SK-N-SH (cell line): ENCODE measurements around the gene RPL18. TPM values are rescaled to one million over a fixed set of nuclear protein-coding genes. Genes with fewer than 3 reads are reported as not detected.

Experiments
- CTCF ChIA-PET: fragments of 300-600, 350-600 bp; formaldehyde crosslinking; extraction: SDS; loops from one replicate; lab custom pipeline; 2021; lab: Yijun Ruan, JAX
- POLR2A ChIA-PET: fragments of 350-600 bp; sonication (Branson Sonifier 250); formaldehyde crosslinking; extraction: SDS; loops from one replicate; lab custom pipeline; 2020; ENCODE audit warnings: antibody characterized with exemption, inconsistent platforms; lab: Yijun Ruan, JAX
- DNase-seq: peaks from one replicate; pipeline ENCODE4 v3.0.0; 2012
- H2AFZ ChIP-seq: fragments of 200-600 bp; sonication (generic); 2 replicates; pipeline ENCODE4 v1.8.1; 2016; ENCODE audit warnings: antibody characterized with exemption, mild to moderate bottlenecking, low read depth
- H3F3A ChIP-seq: fragments of 200-600 bp; sonication (generic); replicated peaks from 2 replicates; pipeline ENCODE3; 2016; ENCODE audit warnings: antibody characterized with exemption, mild to moderate bottlenecking; ENCODE audit not compliant: insufficient read depth
- H3K27ac ChIP-seq, 2 experiments: fragments of 200-500 bp in 1 of 2; fragments of 200-600 bp in 1 of 2; sonication (Bioruptor generic) in 1 of 2; sonication (generic), shearing (Covaris generic) in 1 of 2; 2 replicates each; pipeline versions ENCODE4 v1.5.1 to v1.6.1; 2014 to 2016; ENCODE audit warnings: low read depth in 2 of 2, inconsistent platforms in 1 of 2, low read length in 1 of 2, mild to moderate bottlenecking in 1 of 2, mixed read lengths in 1 of 2
- H3K27me3 ChIP-seq: fragments of 200-600 bp; sonication (generic), shearing (Covaris generic); 2 replicates; pipeline ENCODE4 v1.6.1; 2016; ENCODE audit warnings: mixed run types; ENCODE audit not compliant: insufficient read depth
- H3K36me3 ChIP-seq, 2 experiments: fragments of 200-500 bp in 1 of 2; fragments of 200-600 bp in 1 of 2; sonication (Bioruptor generic) in 1 of 2; sonication (generic) in 1 of 2; replicated peaks in 1 of 2; 2 replicates each; pipeline versions ENCODE3 to v1.5.1; 2014 to 2016; ENCODE audit warnings: low read length in 1 of 2, mild to moderate bottlenecking in 1 of 2; ENCODE audit not compliant: insufficient read depth in 2 of 2, control insufficient read depth in 1 of 2
- H3K4me1 ChIP-seq, 2 experiments: fragments of 200-500 bp in 1 of 2; fragments of 200-600 bp in 1 of 2; sonication (Bioruptor generic) in 1 of 2; sonication (generic), shearing (Covaris generic) in 1 of 2; 2 replicates each; pipeline versions ENCODE4 v1.5.1 to v1.6.1; 2014 to 2016; ENCODE audit warnings: low read depth in 1 of 2, low read length in 1 of 2, mixed run types in 1 of 2; ENCODE audit not compliant: insufficient read depth in 2 of 2, control insufficient read depth in 1 of 2
- H3K4me2 ChIP-seq: fragments of 200-600 bp; sonication (generic), shearing (Covaris generic); 2 replicates; pipeline ENCODE4 v1.6.1; 2017; ENCODE audit warnings: mixed run types
- H3K4me3 ChIP-seq, 2 experiments: fragments of 200-500 bp in 1 of 2; fragments of 200-600 bp in 1 of 2; sonication (Bioruptor generic) in 1 of 2; sonication (generic), shearing (Covaris generic) in 1 of 2; 2 replicates each; pipeline versions ENCODE4 v1.5.1 to v1.8.1; 2014 to 2016; ENCODE audit warnings: low read depth in 2 of 2, inconsistent platforms in 1 of 2, low read length in 1 of 2, mild to moderate bottlenecking in 1 of 2, mixed read lengths in 1 of 2, moderate library complexity in 1 of 2
- H3K79me2 ChIP-seq: fragments of 200-600 bp; sonication (generic); 2 replicates; pipeline ENCODE4 v1.8.1; 2017; ENCODE audit warnings: mild to moderate bottlenecking; ENCODE audit not compliant: insufficient read depth
- H3K9ac ChIP-seq: fragments of 200-600 bp; sonication (generic); 2 replicates; pipeline ENCODE4 v1.6.1; 2017; ENCODE audit warnings: mixed run types
- H3K9me2 ChIP-seq: fragments of 200-600 bp; sonication (generic); 2 replicates; pipeline ENCODE4 v1.6.1; 2017; ENCODE audit warnings: mixed run types
- H3K9me3 ChIP-seq: fragments of 200-600 bp; sonication (generic); 2 replicates; pipeline ENCODE4 v1.6.1; 2017; ENCODE audit warnings: mixed run types, mild to moderate bottlenecking, moderate library complexity
- H4K20me1 ChIP-seq: fragments of 200-600 bp; sonication (generic); 2 replicates; pipeline ENCODE4 v1.6.1; 2017; ENCODE audit warnings: mild to moderate bottlenecking, mixed run types; ENCODE audit not compliant: insufficient read depth
- CHD2 ChIP-seq: fragments of 150-350 bp; IDR thresholded peaks from 2 replicates; pipeline ENCODE4 v1.6.1; 2018; ENCODE audit warnings: low read length; ENCODE audit not compliant: partially characterized antibody
- FOSL2 ChIP-seq: IDR thresholded peaks from 2 replicates; pipeline ENCODE4 v1.4.0; 2012; ENCODE audit warnings: low read depth, mild to moderate bottlenecking, moderate library complexity, borderline replicate concordance
- GATA2 ChIP-seq: sonication (generic); formaldehyde crosslinking; IDR thresholded peaks from 2 replicates; pipeline ENCODE4 v1.5.0; 2020; ENCODE audit warnings: mild to moderate bottlenecking, missing genetic modification reagents
- JUND ChIP-seq: IDR thresholded peaks from 2 replicates; pipeline ENCODE4 v1.4.0; 2012
- MXI1 ChIP-seq: IDR thresholded peaks from 2 replicates; pipeline ENCODE4 v1.6.1; 2012; ENCODE audit warnings: mild to moderate bottlenecking, low read depth, low read length, improper control_type of control experiment
- POLR2AphosphoS5 ChIP-seq: IDR thresholded peaks from 2 replicates; pipeline ENCODE4 v1.6.1; 2012; ENCODE audit warnings: low read depth, low read length
- RAD21 ChIP-seq: IDR thresholded peaks from 2 replicates; pipeline ENCODE4 v1.6.1; 2012; ENCODE audit warnings: mild to moderate bottlenecking, low read length
- RCOR1 ChIP-seq: fragments of 150-350 bp; IDR thresholded peaks from 2 replicates; pipeline ENCODE4 v1.6.1; 2017; ENCODE audit warnings: antibody characterized with exemption, low read length
- RXRA ChIP-seq: IDR thresholded peaks from 2 replicates; pipeline ENCODE4 v1.4.0; 2012; ENCODE audit warnings: low read depth, mild to moderate bottlenecking, borderline replicate concordance
- SIN3A ChIP-seq: IDR thresholded peaks from 2 replicates; pipeline ENCODE4 v1.6.1; 2012; ENCODE audit warnings: low read depth, mild to moderate bottlenecking, low read length, moderate library complexity, borderline replicate concordance
- TAF1 ChIP-seq: IDR thresholded peaks from 2 replicates; pipeline ENCODE4 v1.6.1; 2012; ENCODE audit warnings: low read depth, mild to moderate bottlenecking, low read length, moderate library complexity, borderline replicate concordance
- TCF12 ChIP-seq: IDR thresholded peaks from 2 replicates; pipeline ENCODE4 v1.4.0; 2012
- WGBS: methylation state at CpG from one replicate; pipeline ENCODE4 v1.1.6; 2017; ENCODE audit warnings: low lambda C conversion rate; 5-methylcytosine and 5-hydroxymethylcytosine counted together
- polyA plus RNA-seq, 3 experiments: library from polyadenylated mRNA; depleted of rRNA; stranded (reverse); fragments of >200 nt; gene quantifications; 2 replicates each; pipeline ENCODE4 v1.2.3, GENCODE V29; 2012
- TF ChIP-seq, protein P1 (sequence below): fragments of 150-350 bp; IDR thresholded peaks from 2 replicates; pipeline ENCODE4 v1.6.1; 2017; ENCODE audit warnings: antibody characterized with exemption, low read length, low read depth, borderline replicate concordance

The RPL18 gene
- polyA plus RNA-seq, 1 of the 3 experiments (the other 2 are of a cell fraction) = 2,225 TPM

DNA sequence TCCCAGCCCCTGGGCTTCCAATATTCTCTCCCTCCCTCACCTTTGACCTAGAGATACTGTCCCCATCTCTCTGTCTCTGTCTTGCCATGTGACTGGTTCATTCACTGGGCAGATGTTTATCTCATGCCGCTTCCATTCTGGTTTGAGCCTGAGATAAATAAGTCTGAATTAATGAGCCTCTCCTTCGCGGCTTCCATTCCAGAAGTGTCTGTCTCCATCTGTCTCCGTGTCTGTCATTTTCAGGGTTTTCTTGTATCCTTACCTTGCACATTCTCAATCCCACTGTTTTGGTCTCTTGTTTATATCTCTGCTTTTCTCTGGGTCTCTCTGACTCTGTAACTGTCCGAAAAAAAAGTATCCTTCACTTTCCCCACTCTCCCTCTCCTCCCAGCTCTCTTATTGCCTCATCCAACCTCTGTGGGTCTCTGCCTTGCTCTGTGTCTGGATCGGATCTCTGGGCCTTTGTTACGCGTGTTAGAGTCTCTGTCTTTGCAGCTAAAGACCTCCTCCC is 4.6 kb upstream of the RPL18 start:
- no peaks in the 10 kb centered on the region for H3K9me2 ChIP-seq
- peak overlapping the region; percentile 77; the same call in 1 of the 2 replicates for H2AFZ ChIP-seq
- ChIA-PET CTCF (interaction anchor here (1.6 to 2.2 kb wide), 2 partner anchors 15 to 34 kb away, joined by 5 to 7 read pairs; no protein-coding TSS in a partner anchor), POLR2A (interaction anchor here (0.6 to 1.5 kb wide), 6 partner anchors 9 to 261 kb away, joined by 3 to 13 read pairs (median 4); partner anchors contain the start of gene CA11)
- no peaks in the 10 kb centered on the region for H3K9me3 ChIP-seq
- H3K9ac ChIP-seq = peak overlapping the region; percentile 64
- H3F3A ChIP-seq = peaks cover 24% of the 10 kb centered on the region
- peaks cover 14% of the 10 kb centered on the region for H3K79me2 ChIP-seq
- peaks cover 2 to 4% of the 10 kb centered on the region in 2 experiments for H3K36me3 ChIP-seq
- WGBS = 13% methylated on average over 8 of the region's 8 CpGs
- peak; percentile 65 for DNase-seq
- H3K4me2 ChIP-seq = peak overlapping the region; percentile 80
- peaks cover under 1% of the 10 kb centered on the region; the same call in 1 of the 2 replicates for H4K20me1 ChIP-seq
- H3K4me3 ChIP-seq = peak overlapping the region; percentile 47 to 59
- no peaks in the 10 kb centered on the region for H3K27me3 ChIP-seq
- H3K4me1 ChIP-seq = peaks cover 4 to 26% of the 10 kb centered on the region in 2 experiments; a peak in 2 of 4 replicates
- H3K27ac ChIP-seq = peak overlapping the region; percentile 78 to 98
- TF ChIP-seq GATA2 (peak; percentile 76), RCOR1 (peak; percentile 53; the same call in 1 of the 2 replicates), CHD2 (no peak), SIN3A (no peak; the same call in 1 of the 2 replicates), POLR2AphosphoS5 (peak; percentile 77), MXI1 (peak; percentile 88), TAF1 (peak; percentile 63; the same call in 1 of the 2 replicates)

DNA sequence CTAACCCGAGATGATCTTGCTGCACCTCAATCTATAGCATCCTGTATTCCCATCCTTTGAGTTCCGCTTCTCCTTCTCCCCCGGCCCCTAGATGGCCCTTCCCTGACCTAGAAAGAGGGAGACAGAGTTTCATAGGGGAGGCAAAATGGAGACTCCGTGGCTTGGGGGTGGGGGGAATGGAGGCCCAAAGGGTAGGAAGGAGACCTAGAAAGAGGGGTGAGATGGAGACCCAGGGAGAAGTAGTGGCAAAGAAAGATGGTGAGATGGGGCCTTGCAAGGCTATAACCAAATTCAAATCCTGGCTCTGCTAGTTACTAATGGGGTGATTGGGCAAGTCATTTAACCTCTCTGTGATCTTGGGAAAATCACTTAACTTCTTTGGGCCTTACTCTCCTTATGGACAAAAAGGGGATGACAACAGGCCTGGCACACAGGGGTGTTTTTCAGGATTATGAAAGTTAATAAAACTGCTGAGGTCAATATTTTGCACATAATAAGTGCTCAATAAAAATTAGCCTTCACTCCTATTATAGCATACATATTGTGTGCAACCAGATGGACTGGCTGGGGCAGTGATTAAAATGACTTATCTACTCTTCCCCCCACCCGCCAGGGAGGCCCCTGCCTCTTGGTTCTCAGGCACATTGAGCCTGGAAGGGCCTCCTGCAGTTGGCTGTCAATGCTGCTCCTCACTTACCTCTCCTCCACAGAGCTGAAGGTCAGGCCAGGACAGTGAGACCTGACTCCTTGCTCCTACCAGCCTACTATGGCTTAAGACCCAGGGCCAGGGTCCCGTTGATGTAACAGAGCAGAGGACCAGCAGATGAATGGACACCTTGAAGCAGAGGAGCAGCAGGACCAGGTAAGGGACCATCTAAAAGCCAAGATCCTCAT is 961 bp upstream of the RPL18 start:
- Histone ChIP-seq H3K9me2 (no peaks in the 10 kb centered on the region), H3K36me3 (peaks cover 28 to 32% of the 10 kb centered on the region in 2 experiments), H3K27me3 (no peaks in the 10 kb centered on the region), H3K79me2 (peaks cover 38% of the 10 kb centered on the region), H3K9me3 (no peaks in the 10 kb centered on the region), H3K4me3 (peak overlapping the region; percentile 67 to 93), H3K4me2 (peak overlapping the region; percentile 74), H3K9ac (peak overlapping the region; percentile 79), H4K20me1 (peaks cover 37% of the 10 kb centered on the region), H3F3A (peaks cover 52% of the 10 kb centered on the region), H3K4me1 (peaks cover 15 to 37% of the 10 kb centered on the region in 2 experiments; a peak in 3 of 4 replicates), H2AFZ (peak overlapping the region; percentile 36), H3K27ac (peak overlapping the region; percentile 74 to 87)
- WGBS = 33% methylated on average over 6 of the region's 6 CpGs
- ChIA-PET CTCF (interaction anchor here (0.8 to 1.7 kb wide), 4 partner anchors 14 to 130 kb away, joined by 3 to 6 read pairs (median 4); partner anchors contain the start of gene CA11), POLR2A (interaction anchor here (0.6 to 1.4 kb wide), 9 partner anchors 10 to 179 kb away, joined by 3 to 17 read pairs (median 3); partner anchors contain the start of gene CA11)
- DNase-seq = no peak
- no peak for TF ChIP-seq MXI1
- TF ChIP-seq TCF12 = no peak
- no peak for TF ChIP-seq RAD21
- TF ChIP-seq RXRA = no peak
- TF ChIP-seq JUND = no peak
- TF ChIP-seq SIN3A = no peak
- no peak for TF ChIP-seq FOSL2
- TF ChIP-seq, protein P1, sequence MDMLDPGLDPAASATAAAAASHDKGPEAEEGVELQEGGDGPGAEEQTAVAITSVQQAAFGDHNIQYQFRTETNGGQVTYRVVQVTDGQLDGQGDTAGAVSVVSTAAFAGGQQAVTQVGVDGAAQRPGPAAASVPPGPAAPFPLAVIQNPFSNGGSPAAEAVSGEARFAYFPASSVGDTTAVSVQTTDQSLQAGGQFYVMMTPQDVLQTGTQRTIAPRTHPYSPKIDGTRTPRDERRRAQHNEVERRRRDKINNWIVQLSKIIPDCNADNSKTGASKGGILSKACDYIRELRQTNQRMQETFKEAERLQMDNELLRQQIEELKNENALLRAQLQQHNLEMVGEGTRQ = no peak
